ENCODE measurements around the gene COL8A2. TPM values are rescaled to one million over a fixed set of nuclear protein-coding genes. Genes with fewer than 3 reads are reported as not detected.

Gene COL8A2
- polyA plus RNA-seq, 1 experiment: 6.8 TPM

DNA sequence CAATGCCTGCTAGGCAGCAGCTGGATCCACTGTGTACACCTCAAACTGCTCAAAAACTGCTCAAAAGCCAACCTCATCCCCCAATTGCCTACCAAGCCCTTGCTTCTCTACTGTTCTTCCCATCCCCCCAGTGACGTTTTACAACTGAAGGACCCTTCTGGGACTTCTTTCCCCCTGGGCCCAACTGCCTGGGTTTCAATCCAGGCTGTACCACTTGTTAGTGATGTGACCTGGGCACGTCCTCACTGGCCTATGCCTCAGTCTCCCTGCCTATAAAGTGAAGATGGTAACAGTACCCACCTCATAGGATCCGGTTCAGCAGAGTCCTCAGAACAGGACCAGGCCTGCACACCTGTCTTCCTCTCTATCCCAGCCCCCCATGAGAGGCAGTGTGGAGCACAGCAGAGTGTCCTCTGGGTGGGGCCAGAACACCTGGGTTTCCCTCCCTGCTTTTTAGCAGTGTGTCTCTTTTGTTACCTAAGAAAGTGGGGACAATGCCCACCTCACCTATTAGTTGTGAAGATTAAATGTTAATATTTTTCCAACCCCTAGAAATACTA lies 43.0 kb downstream of the COL8A2 start:
- H3K27me3 ChIP-seq (ENCODE audit: control insufficient read depth, insufficient read depth, low read length): no peaks in the 10 kb centered on the region
- CTCF ChIA-PET: no interaction called here
- DNase-seq (ENCODE audit: low read depth): no peak
- POLR2A ChIA-PET: no interaction called here
- H3K4me3 ChIP-seq (ENCODE audit: low read depth, low read length): no peak overlapping the region
- H3K36me3 ChIP-seq (ENCODE audit: control insufficient read depth, insufficient read depth, low read length): no peaks in the 10 kb centered on the region
- TF ChIP-seq, protein P1, sequence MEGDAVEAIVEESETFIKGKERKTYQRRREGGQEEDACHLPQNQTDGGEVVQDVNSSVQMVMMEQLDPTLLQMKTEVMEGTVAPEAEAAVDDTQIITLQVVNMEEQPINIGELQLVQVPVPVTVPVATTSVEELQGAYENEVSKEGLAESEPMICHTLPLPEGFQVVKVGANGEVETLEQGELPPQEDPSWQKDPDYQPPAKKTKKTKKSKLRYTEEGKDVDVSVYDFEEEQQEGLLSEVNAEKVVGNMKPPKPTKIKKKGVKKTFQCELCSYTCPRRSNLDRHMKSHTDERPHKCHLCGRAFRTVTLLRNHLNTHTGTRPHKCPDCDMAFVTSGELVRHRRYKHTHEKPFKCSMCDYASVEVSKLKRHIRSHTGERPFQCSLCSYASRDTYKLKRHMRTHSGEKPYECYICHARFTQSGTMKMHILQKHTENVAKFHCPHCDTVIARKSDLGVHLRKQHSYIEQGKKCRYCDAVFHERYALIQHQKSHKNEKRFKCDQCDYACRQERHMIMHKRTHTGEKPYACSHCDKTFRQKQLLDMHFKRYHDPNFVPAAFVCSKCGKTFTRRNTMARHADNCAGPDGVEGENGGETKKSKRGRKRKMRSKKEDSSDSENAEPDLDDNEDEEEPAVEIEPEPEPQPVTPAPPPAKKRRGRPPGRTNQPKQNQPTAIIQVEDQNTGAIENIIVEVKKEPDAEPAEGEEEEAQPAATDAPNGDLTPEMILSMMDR (IDR thresholded peaks at IDR 0.05; ENCODE audit: insufficient read depth, low read depth, low read length): no peak

DNA sequence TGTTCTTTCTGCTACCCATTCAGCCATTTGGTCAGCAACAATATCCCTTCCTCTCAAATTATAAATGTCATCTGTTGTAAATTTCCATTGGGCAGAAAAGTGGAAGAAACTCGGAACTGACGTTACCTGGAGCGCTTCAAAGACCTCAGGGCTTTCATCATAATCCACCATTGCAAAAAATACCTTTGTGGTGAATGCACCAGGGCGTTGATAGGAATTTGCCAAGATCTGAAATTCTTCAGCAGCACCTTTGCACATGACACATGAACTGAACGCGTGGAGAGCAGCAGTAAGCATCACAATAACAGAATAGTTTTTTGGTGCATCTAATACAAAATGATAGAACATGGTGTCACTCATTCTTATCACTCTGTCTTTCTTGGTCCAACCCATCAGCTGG lies 44.2 kb downstream of the COL8A2 start:
- TF ChIP-seq, protein P1 (IDR thresholded peaks at IDR 0.05; ENCODE audit: insufficient read depth, low read depth, low read length): no peak
- H3K36me3 ChIP-seq (ENCODE audit: control insufficient read depth, insufficient read depth, low read length): no peaks in the 10 kb centered on the region
- no peak for DNase-seq (ENCODE audit: low read depth)
- POLR2A ChIA-PET: no interaction called here
- CTCF ChIA-PET: no interaction called here
- H3K27me3 ChIP-seq (ENCODE audit: control insufficient read depth, insufficient read depth, low read length): no peaks in the 10 kb centered on the region
- no peak overlapping the region for H3K4me3 ChIP-seq (ENCODE audit: low read depth, low read length)

DNA sequence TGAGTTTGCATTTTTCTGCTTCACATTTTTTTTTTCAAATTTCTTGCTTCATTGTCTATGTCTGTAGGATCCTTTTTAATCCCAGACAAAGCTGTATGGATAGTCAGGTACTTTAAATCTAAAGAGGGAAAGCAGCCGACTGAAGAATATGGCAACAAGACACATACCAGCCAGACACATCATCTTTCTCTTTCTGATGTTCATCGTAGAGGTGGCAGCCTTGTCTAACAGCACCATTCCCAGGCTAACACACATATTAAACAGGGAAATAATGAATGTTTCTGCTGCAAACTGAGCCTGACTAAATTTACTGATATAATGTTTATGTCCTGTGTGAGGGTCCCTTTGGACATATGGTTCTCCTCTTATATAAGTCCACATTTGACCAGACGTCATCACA lies 44.8 kb downstream of the COL8A2 start:
- H3K27me3 ChIP-seq (ENCODE audit: control insufficient read depth, insufficient read depth, low read length): no peaks in the 10 kb centered on the region
- TF ChIP-seq, protein P1 (IDR thresholded peaks at IDR 0.05; ENCODE audit: insufficient read depth, low read depth, low read length): no peak
- CTCF ChIA-PET: no interaction called here
- H3K4me3 ChIP-seq (ENCODE audit: low read depth, low read length): no peak overlapping the region
- DNase-seq (ENCODE audit: low read depth): no peak
- POLR2A ChIA-PET: no interaction called here
- no peaks in the 10 kb centered on the region for H3K36me3 ChIP-seq (ENCODE audit: control insufficient read depth, insufficient read depth, low read length)

DNA sequence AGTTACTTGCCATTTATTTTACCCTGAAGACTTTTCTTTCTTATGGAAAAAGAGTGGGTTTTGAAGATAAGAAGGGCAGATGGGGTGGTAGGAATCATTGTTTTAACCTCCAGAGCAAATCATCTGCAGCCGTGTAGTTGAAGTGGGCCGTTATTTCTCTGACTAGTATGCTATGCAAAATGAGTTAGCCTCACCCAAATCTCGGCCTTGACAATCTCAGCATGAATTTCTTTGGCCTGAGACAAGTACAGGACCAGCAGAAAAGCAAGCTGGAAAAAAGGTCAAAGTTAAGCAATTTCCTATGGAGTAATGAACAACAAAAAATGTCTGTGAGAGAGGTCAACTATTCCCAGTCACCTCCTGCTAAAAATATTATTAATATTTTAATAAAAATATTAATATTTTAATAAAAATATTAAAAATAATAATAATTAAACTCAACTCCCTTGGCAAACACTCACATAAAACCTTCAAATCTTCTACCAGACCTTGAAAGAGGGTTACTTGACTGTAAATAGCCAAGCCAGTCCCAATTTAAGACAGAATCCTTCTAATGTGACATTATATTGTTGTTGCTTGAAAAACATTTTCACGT lies 47.9 kb downstream of the COL8A2 start:
- POLR2A ChIA-PET: no interaction called here

DNA sequence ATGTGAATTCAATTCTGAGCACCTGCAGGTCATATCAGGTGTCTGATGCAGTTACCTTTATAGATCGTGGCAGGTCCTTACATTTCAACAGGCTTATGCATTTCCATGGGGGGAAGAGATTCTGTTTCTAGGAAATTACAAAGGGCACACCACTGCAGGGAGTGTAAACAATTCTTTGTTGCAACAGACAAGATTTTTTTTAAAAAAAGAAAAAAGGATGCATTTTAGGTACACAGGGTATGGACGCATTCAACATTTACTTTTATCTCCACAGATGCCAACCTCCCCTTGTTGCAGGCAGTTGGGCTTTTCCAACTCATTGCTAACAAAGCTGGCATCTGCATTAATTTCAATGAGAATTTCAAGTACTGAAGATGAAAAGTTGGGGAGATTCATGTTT lies 54.7 kb downstream of the COL8A2 start:
- H3K4me3 ChIP-seq (ENCODE audit: low read depth, low read length): no peak overlapping the region
- H3K27me3 ChIP-seq (ENCODE audit: control insufficient read depth, insufficient read depth, low read length): no peaks in the 10 kb centered on the region
- TF ChIP-seq, protein P1 (IDR thresholded peaks at IDR 0.05; ENCODE audit: insufficient read depth, low read depth, low read length): no peak
- ChIA-PET CTCF (interaction anchor here (1.7 kb wide), 1 partner anchor 8 kb away, joined by 5 read pairs; no protein-coding TSS in a partner anchor), POLR2A (no interaction called here)
- no peaks in the 10 kb centered on the region for H3K36me3 ChIP-seq (ENCODE audit: control insufficient read depth, insufficient read depth, low read length)
- DNase-seq (ENCODE audit: low read depth): no peak

More for the DNA sequence above, 47.9 kb downstream of the COL8A2 start:
- DNase-seq (ENCODE audit: low read depth): no peak
- CTCF ChIA-PET: no interaction called here
- no peaks in the 10 kb centered on the region for H3K36me3 ChIP-seq (ENCODE audit: control insufficient read depth, insufficient read depth, low read length)
- no peaks in the 10 kb centered on the region for H3K27me3 ChIP-seq (ENCODE audit: control insufficient read depth, insufficient read depth, low read length)
- H3K4me3 ChIP-seq (ENCODE audit: low read depth, low read length): no peak overlapping the region
- TF ChIP-seq, protein P1 (IDR thresholded peaks at IDR 0.05; ENCODE audit: insufficient read depth, low read depth, low read length): no peak
